WERI-Rb-1 (cell line): Measurements from ENCODE around the gene CSTPP1.
A peak's percentile ranks its signal among the peaks of the same experiment; 100 is the strongest.

Experiments used
- DNase-seq: peaks from one replicate; pipeline ENCODE4 v3.0.0-alpha.2; 2020
- H3K27ac ChIP-seq: fragments of 250-450 bp; sonication (Bioruptor Pico); 2 replicates; pipeline ENCODE4 v1.5.1; 2020; ENCODE audit warnings: mild to moderate bottlenecking, moderate library complexity
- H3K27me3 ChIP-seq: fragments of 250-450 bp; sonication (Bioruptor Pico); 2 replicates; pipeline ENCODE4 v1.5.1; 2021; ENCODE audit warnings: mild to moderate bottlenecking, low read depth, moderate library complexity; ENCODE audit not compliant: insufficient read depth, severe bottlenecking
- H3K36me3 ChIP-seq: fragments of 250-450 bp; sonication (Bioruptor Pico); 2 replicates; pipeline ENCODE4 v1.5.1; 2020; ENCODE audit warnings: mild to moderate bottlenecking, moderate library complexity
- H3K4me3 ChIP-seq: 2 replicates; pipeline ENCODE4 v1.5.1; 2011; ENCODE audit warnings: low read depth, mild to moderate bottlenecking, control low read depth, low read length
- H3K9me3 ChIP-seq: fragments of 250-450 bp; sonication (Bioruptor Pico); 2 replicates; pipeline ENCODE4 v1.5.1; 2021; ENCODE audit warnings: mild to moderate bottlenecking, moderate library complexity; ENCODE audit not compliant: severe bottlenecking
- TF ChIP-seq, protein P1 (sequence below): IDR thresholded peaks from 2 replicates; pipeline ENCODE4 v1.5.1; 2011; ENCODE audit warnings: low read depth, mild to moderate bottlenecking, control low read depth, inconsistent platforms, low read length

Gene CSTPP1

DNA sequence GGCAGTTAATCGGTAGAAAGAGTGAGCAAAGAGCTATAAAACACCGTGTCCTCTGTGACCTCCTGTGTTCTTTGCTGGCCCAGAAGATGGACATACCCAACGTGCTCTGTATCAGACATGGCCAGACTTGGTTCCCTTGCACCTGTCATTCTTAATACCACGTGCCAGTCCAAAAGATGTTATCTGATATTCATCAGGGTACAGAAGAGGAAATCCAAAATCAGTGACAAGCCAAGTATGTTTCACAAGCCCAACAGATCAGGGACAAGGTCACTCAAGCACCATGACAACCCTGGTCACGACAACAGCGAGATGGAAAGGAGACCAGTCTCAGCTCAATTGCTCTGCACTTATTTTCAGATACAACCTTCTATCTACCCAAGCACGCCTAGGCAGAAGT is 21.7 kb upstream of the CSTPP1 start:
- no peaks in the 10 kb centered on the region for H3K36me3 ChIP-seq
- no peak for DNase-seq
- H3K4me3 ChIP-seq: no peak overlapping the region
- no peaks in the 10 kb centered on the region for H3K27me3 ChIP-seq
- TF ChIP-seq, protein P1, sequence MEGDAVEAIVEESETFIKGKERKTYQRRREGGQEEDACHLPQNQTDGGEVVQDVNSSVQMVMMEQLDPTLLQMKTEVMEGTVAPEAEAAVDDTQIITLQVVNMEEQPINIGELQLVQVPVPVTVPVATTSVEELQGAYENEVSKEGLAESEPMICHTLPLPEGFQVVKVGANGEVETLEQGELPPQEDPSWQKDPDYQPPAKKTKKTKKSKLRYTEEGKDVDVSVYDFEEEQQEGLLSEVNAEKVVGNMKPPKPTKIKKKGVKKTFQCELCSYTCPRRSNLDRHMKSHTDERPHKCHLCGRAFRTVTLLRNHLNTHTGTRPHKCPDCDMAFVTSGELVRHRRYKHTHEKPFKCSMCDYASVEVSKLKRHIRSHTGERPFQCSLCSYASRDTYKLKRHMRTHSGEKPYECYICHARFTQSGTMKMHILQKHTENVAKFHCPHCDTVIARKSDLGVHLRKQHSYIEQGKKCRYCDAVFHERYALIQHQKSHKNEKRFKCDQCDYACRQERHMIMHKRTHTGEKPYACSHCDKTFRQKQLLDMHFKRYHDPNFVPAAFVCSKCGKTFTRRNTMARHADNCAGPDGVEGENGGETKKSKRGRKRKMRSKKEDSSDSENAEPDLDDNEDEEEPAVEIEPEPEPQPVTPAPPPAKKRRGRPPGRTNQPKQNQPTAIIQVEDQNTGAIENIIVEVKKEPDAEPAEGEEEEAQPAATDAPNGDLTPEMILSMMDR: no peak
- no peaks in the 10 kb centered on the region for H3K9me3 ChIP-seq
- no peak overlapping the region for H3K27ac ChIP-seq

DNA sequence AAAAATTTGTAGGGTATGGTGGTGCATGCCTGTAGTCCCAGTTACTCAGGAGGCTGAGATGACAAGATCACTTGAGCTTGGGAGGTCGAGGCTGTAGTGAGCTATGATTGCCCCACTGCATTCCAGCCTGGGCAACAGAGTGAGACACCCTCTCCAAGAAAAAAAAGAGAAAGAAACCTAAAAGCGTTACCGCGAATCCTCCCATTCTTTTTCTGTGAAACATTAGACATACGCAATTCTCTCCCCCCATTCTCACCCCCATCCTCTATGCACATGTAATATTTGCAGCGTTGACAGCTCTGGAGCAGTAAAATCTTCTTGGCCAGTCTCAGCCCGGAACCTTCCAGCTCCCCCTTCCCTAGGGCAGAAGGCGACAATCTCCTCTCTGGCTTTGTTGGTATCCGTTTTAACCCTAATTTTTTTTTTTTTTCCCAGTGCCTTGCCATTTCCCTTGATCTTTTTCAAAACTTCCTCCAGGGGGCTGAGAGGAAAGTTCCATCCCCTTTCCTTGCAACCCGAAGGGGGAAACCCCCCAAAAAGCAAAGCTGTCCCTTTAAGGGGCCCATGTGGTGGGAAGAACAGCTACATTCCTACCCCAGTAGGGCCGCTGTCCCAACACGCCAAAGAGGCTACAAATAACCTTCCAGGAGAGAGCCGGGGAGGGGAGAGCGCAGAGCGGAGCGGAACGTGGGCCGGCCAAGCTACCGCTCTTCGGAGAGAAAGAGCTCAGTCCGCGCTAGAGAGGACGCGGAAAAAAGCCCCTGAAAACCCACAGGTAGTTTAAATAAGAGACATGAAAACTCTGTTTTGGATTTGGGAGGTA is 20.1 kb upstream of the CSTPP1 start:
- H3K27ac ChIP-seq: no peak overlapping the region

DNA sequence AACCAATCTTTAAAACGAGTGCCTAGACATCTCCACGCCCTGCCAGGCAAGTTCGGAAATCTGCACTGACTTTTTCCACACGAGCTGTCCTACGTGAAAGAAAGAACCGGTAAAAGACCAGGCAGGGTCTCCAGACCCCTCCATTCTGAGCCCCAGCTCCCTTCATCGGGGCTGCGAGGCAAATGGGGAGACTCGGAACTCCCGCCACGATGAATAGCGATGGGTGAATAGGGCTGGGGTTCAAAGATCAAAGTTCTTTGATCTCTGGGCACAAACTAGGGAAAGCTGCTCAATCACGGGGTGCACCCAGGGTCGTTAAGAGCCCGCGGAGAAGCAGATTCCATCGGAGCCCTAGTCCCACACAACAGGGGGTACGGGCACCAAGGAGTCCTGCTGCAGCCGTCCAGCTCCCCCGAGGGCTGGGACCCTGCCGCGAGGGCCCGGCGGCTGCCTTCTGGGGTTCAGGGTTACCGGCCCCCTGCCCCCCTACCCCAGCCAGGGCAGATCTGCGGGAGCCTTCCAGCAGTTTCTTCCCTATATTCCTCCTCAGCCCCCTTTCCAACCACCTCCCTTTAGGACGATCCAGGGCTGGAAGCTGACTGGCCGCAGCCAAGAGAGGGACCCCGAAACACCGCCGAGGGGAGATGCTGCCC is 19.3 kb upstream of the CSTPP1 start:
- Histone ChIP-seq H3K9me3 (no peaks in the 10 kb centered on the region), H3K27me3 (no peaks in the 10 kb centered on the region), H3K36me3 (no peaks in the 10 kb centered on the region), H3K4me3 (peak overlapping the region; percentile 80), H3K27ac (peak overlapping the region; percentile 72; the same call in 1 of the 2 replicates)
- no peak for DNase-seq
- TF ChIP-seq, protein P1: no peak

More for the DNA sequence above, 20.1 kb upstream of the CSTPP1 start:
- Histone ChIP-seq H3K4me3 (peak overlapping the region; percentile 80), H3K9me3 (no peaks in the 10 kb centered on the region), H3K27me3 (no peaks in the 10 kb centered on the region), H3K36me3 (no peaks in the 10 kb centered on the region)
- TF ChIP-seq, protein P1: no peak
- DNase-seq: peak; percentile 52

DNA sequence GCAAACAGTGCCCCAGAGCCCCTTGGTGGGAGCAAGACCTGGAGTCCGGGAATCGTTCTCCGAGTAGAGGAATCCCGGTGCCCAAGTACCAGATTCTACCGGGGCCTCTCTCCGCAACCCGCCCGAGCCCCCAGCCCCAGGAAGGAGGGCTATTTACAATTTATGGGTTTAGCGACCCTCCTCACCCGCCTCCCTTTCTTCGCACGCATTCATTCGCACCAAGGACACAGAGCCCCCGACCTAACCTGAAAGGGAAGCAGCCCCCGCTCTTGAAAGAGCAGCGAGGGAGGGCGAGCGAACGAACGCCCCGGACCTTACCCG is 18.8 kb upstream of the CSTPP1 start:
- Histone ChIP-seq H3K4me3 (peak overlapping the region; percentile 80), H3K27ac (peak overlapping the region; percentile 72), H3K9me3 (no peaks in the 10 kb centered on the region), H3K36me3 (no peaks in the 10 kb centered on the region), H3K27me3 (no peaks in the 10 kb centered on the region)
- DNase-seq: no peak
- TF ChIP-seq, protein P1: no peak

DNA sequence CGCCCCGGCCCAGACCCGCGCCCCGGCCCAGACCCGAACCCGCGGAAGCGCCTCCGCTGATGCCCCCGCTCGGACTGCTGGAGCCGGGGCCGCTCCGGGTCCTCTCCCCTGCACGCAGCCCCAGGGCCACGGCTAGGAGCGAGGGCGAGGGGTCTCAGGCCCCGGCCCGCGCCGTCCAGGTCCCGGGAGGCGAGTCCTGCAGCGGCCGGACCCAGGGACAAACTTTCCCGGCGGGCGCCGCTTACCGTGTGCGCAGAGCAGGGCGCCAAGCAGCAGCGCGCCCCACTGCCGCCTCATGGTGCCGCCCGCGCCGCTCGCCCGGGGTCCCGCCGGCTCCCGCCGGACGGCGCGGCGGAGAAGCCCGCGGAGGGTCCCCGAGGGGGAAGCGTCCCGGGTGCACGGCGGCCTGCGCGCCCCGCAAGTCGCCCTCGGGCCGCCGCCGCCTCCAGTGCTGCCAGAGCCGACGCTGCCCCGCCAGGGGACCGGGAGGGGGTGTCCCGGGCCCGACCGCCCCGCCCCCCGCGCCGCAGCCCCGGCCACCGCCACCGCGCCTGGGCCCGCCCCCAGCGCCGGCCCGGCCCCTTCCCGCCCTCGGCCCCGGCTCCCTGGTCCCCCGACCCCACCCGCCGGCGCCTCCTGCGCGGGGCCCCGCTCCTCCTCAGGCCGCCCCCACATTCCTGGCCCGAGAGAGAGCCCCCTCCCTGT is 18.3 kb upstream of the CSTPP1 start, which contains the start of gene LRP4:
Gene LRP4, minus strand, starts transcription at position 468 of the 705 bp plus-strand sequence. Its CDS starts 171 bp downstream, at position 297.
- TF ChIP-seq, protein P1: no peak
- peak within 1 kb of the TSS; percentile 84 for H3K27ac ChIP-seq
- peak; percentile 69 for DNase-seq

More for the DNA sequence above, 18.3 kb upstream of the CSTPP1 start, which contains the start of gene LRP4:
- Histone ChIP-seq H3K27me3 (no peaks in the 10 kb centered on the region), H3K36me3 (no peaks in the 10 kb centered on the region), H3K9me3 (no peaks in the 10 kb centered on the region), H3K4me3 (peak within 1 kb of the TSS; percentile 80)
